HepG2 (cell line): ENCODE measurements around the gene SPAG9. TPM values are rescaled to one million over a fixed set of nuclear protein-coding genes. Genes with fewer than 3 reads are reported as not detected.
A peak's percentile ranks its signal among the peaks of the same experiment; 100 is the strongest.

ENCODE experiments used
- BRD4 ChIP-seq: sonication (generic); formaldehyde crosslinking; IDR thresholded peaks from 2 replicates; pipeline ENCODE4 v1.4.0; 2020; ENCODE audit warnings: missing genetic modification reagents
- CEBPG ChIP-seq: IDR thresholded peaks from 2 replicates; pipeline ENCODE4 v1.6.1; 2016
- CENPT ChIP-seq: sonication (generic); formaldehyde crosslinking; IDR thresholded peaks from 2 replicates; pipeline ENCODE4 v1.8.0; 2022; ENCODE audit warnings: low read depth, mild to moderate bottlenecking, moderate library complexity, missing genetic modification reagents
- ERF ChIP-seq: IDR thresholded peaks from 2 replicates; pipeline ENCODE4 v1.6.1; 2018; ENCODE audit warnings: missing biosample characterization, missing genetic modification reagents
- ETV5 ChIP-seq: IDR thresholded peaks from 2 replicates; pipeline ENCODE4 v1.6.1; 2018; ENCODE audit warnings: missing biosample characterization, missing genetic modification reagents, inconsistent platforms, borderline replicate concordance
- FOXA1 ChIP-seq, 2 experiments: fragments of 450-650 bp in 1 of 2; sonication (generic) in 1 of 2; formaldehyde crosslinking in 1 of 2; IDR thresholded peaks; 2 replicates each; pipeline versions ENCODE4 v1.4.0 to v1.6.1; 2016 to 2020; ENCODE audit warnings: missing genetic modification reagents in 1 of 2
- GFI1 ChIP-seq: sonication (generic); formaldehyde crosslinking; IDR thresholded peaks from 2 replicates; pipeline ENCODE4 v1.5.0; 2020; ENCODE audit warnings: missing genetic modification reagents, mild to moderate bottlenecking, borderline replicate concordance
- KLF15 ChIP-seq: sonication (generic); formaldehyde crosslinking; IDR thresholded peaks from 2 replicates; pipeline ENCODE4 v1.8.1; 2023; ENCODE audit warnings: borderline replicate concordance, mild to moderate bottlenecking, inconsistent platforms, missing genetic modification reagents, mixed read lengths
- PPARG ChIP-seq: conservative IDR thresholded peaks from 2 replicates; pipeline ENCODE4 v1.6.1; 2016; ENCODE audit warnings: missing biosample characterization, missing genetic modification reagents
- SAP130 ChIP-seq: IDR thresholded peaks from 2 replicates; pipeline ENCODE4 v1.6.1; 2016; ENCODE audit warnings: low read depth
- ZBTB21 ChIP-seq: sonication (generic); formaldehyde crosslinking; IDR thresholded peaks from 2 replicates; pipeline ENCODE4 v1.4.0; 2020; ENCODE audit warnings: missing genetic modification reagents
- ZFP41 ChIP-seq: sonication (generic); formaldehyde crosslinking; IDR thresholded peaks from 2 replicates; pipeline ENCODE4 v1.4.0; 2020; ENCODE audit warnings: mild to moderate bottlenecking, missing genetic modification reagents, borderline replicate concordance
- ZNF20 ChIP-seq: sonication (generic); formaldehyde crosslinking; IDR thresholded peaks from 2 replicates; pipeline ENCODE4 v1.4.0; 2020; ENCODE audit warnings: mild to moderate bottlenecking, moderate library complexity, missing genetic modification reagents
- ZNF33A ChIP-seq: sonication (generic); formaldehyde crosslinking; IDR thresholded peaks from 2 replicates; pipeline ENCODE4 v1.5.1; 2020; ENCODE audit warnings: missing genetic modification reagents, mild to moderate bottlenecking, moderate library complexity, borderline replicate concordance
- ZNF34 ChIP-seq: sonication (generic); formaldehyde crosslinking; IDR thresholded peaks from 2 replicates; pipeline ENCODE4 v1.4.0; 2020; ENCODE audit warnings: mild to moderate bottlenecking, missing genetic modification reagents, borderline replicate concordance
- ZNF354B ChIP-seq: sonication (generic); formaldehyde crosslinking; IDR thresholded peaks from 2 replicates; pipeline ENCODE4 v1.8.0; 2022; ENCODE audit warnings: mild to moderate bottlenecking, missing genetic modification reagents
- ZNF839 ChIP-seq: sonication (generic); formaldehyde crosslinking; IDR thresholded peaks from 2 replicates; pipeline ENCODE4 v1.4.0; 2020; ENCODE audit warnings: missing genetic modification reagents, mild to moderate bottlenecking, borderline replicate concordance
- polyA plus RNA-seq, 8 experiments: library from polyadenylated mRNA; depleted of rRNA in 3 of 8; stranded (reverse) in 7 of 8; unstranded in 1 of 8; fragments of >200 nt; fragmentation: Illumina TruSeq in 4 of 8; extraction: Trizol in 4 of 8; gene quantifications; 2 replicates each; pipeline versions ENCODE4 v1.2.1 to v1.2.3, GENCODE V29; 2011 to 2016; ENCODE audit warnings: low read depth in 4 of 8, missing spikeins in 1 of 8, mixed read lengths in 1 of 8; ENCODE audit not compliant: insufficient read depth in 1 of 8
- total RNA-seq, 5 experiments: library from RNA; depleted of rRNA; stranded (reverse); fragments of >200 nt; fragmentation: Illumina TruSeq; extraction: Trizol; gene quantifications; 2 replicates each; pipeline ENCODE4 v1.2.3, GENCODE V29; 2016; ENCODE audit warnings: low read depth in 1 of 5
- TF ChIP-seq, protein P1 (sequence below): IDR thresholded peaks from 2 replicates; pipeline ENCODE4 v1.4.0; 2020; ENCODE audit warnings: mild to moderate bottlenecking, missing genetic modification reagents
- TF ChIP-seq, protein P2 (sequence below): sonication (generic); formaldehyde crosslinking; IDR thresholded peaks from 2 replicates; pipeline ENCODE4 v1.9.0; 2021; ENCODE audit warnings: mild to moderate bottlenecking, missing genetic modification reagents
- TF ChIP-seq, protein P3 (sequence below): fragments of 450-650 bp; IDR thresholded peaks from 2 replicates; pipeline ENCODE4 v1.6.1; 2017

Gene SPAG9
- total and polyA plus RNA-seq, 2 of the 13 experiments (the other 11 are each of a cell fraction or from before 2014, with no cell fraction given): 43.2 to 78.6 TPM

DNA sequence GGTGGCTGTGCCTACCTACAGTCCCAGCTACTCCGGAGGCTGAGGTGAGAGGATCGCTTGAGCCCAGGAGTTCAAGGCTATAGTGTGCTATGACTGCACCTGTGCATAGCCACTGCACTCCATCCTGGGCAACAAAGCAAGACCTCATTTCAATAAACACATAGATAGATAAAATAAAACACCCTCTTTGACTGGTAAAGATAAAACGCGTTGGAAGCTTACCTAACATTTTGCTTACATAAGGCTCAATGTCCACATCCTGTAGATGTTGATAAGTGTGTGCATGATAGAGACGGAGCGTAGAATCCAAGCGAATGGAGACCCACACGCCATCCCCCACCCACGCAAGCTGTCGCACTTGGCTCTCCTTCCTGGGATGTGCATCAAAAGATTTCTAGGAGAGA lies 141.1 kb downstream of the SPAG9 start (continued):
- TF ChIP-seq KLF15 (CRISPR knock-in tag) (no peak), CENPT (CRISPR knock-in tag) (no peak), SAP130 (peak; percentile 84), ZFP41 (no peak), ZNF33A (CRISPR knock-in tag) (no peak), BRD4 (CRISPR knock-in tag) (peak; percentile 62; the same call in 1 of the 2 replicates), ZBTB21 (CRISPR knock-in tag) (no peak), PPARG (peak; percentile 83), CEBPG (CRISPR knock-in tag) (peak; percentile 86), ERF (CRISPR knock-in tag) (peak; percentile 89), GFI1 (peak; percentile 72), ZNF354B (no peak), ZNF34 (CRISPR knock-in tag) (0 out of 2 replicates have a peak, but pooled peaks have one; percentile 21), ETV5 (CRISPR knock-in tag) (peak; percentile 94), ZNF839 (CRISPR knock-in tag) (no peak), FOXA1 (IDR thresholded peaks at IDR 0.05) (no peak), FOXA1 (CRISPR knock-in tag; IDR thresholded peaks at IDR 0.05) (peak; percentile 91), ZNF20 (CRISPR knock-in tag) (no peak)
- TF ChIP-seq, protein P1, sequence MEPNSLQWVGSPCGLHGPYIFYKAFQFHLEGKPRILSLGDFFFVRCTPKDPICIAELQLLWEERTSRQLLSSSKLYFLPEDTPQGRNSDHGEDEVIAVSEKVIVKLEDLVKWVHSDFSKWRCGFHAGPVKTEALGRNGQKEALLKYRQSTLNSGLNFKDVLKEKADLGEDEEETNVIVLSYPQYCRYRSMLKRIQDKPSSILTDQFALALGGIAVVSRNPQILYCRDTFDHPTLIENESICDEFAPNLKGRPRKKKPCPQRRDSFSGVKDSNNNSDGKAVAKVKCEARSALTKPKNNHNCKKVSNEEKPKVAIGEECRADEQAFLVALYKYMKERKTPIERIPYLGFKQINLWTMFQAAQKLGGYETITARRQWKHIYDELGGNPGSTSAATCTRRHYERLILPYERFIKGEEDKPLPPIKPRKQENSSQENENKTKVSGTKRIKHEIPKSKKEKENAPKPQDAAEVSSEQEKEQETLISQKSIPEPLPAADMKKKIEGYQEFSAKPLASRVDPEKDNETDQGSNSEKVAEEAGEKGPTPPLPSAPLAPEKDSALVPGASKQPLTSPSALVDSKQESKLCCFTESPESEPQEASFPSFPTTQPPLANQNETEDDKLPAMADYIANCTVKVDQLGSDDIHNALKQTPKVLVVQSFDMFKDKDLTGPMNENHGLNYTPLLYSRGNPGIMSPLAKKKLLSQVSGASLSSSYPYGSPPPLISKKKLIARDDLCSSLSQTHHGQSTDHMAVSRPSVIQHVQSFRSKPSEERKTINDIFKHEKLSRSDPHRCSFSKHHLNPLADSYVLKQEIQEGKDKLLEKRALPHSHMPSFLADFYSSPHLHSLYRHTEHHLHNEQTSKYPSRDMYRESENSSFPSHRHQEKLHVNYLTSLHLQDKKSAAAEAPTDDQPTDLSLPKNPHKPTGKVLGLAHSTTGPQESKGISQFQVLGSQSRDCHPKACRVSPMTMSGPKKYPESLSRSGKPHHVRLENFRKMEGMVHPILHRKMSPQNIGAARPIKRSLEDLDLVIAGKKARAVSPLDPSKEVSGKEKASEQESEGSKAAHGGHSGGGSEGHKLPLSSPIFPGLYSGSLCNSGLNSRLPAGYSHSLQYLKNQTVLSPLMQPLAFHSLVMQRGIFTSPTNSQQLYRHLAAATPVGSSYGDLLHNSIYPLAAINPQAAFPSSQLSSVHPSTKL (CRISPR knock-in tag): peak; percentile 87
- TF ChIP-seq, protein P2, sequence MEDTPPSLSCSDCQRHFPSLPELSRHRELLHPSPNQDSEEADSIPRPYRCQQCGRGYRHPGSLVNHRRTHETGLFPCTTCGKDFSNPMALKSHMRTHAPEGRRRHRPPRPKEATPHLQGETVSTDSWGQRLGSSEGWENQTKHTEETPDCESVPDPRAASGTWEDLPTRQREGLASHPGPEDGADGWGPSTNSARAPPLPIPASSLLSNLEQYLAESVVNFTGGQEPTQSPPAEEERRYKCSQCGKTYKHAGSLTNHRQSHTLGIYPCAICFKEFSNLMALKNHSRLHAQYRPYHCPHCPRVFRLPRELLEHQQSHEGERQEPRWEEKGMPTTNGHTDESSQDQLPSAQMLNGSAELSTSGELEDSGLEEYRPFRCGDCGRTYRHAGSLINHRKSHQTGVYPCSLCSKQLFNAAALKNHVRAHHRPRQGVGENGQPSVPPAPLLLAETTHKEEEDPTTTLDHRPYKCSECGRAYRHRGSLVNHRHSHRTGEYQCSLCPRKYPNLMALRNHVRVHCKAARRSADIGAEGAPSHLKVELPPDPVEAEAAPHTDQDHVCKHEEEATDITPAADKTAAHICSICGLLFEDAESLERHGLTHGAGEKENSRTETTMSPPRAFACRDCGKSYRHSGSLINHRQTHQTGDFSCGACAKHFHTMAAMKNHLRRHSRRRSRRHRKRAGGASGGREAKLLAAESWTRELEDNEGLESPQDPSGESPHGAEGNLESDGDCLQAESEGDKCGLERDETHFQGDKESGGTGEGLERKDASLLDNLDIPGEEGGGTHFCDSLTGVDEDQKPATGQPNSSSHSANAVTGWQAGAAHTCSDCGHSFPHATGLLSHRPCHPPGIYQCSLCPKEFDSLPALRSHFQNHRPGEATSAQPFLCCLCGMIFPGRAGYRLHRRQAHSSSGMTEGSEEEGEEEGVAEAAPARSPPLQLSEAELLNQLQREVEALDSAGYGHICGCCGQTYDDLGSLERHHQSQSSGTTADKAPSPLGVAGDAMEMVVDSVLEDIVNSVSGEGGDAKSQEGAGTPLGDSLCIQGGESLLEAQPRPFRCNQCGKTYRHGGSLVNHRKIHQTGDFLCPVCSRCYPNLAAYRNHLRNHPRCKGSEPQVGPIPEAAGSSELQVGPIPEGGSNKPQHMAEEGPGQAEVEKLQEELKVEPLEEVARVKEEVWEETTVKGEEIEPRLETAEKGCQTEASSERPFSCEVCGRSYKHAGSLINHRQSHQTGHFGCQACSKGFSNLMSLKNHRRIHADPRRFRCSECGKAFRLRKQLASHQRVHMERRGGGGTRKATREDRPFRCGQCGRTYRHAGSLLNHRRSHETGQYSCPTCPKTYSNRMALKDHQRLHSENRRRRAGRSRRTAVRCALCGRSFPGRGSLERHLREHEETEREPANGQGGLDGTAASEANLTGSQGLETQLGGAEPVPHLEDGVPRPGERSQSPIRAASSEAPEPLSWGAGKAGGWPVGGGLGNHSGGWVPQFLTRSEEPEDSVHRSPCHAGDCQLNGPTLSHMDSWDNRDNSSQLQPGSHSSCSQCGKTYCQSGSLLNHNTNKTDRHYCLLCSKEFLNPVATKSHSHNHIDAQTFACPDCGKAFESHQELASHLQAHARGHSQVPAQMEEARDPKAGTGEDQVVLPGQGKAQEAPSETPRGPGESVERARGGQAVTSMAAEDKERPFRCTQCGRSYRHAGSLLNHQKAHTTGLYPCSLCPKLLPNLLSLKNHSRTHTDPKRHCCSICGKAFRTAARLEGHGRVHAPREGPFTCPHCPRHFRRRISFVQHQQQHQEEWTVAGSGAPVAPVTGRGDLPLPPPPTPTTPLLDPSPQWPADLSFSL (CRISPR knock-in tag): no peak; the same call in 1 of the 2 replicates
- TF ChIP-seq, protein P3, sequence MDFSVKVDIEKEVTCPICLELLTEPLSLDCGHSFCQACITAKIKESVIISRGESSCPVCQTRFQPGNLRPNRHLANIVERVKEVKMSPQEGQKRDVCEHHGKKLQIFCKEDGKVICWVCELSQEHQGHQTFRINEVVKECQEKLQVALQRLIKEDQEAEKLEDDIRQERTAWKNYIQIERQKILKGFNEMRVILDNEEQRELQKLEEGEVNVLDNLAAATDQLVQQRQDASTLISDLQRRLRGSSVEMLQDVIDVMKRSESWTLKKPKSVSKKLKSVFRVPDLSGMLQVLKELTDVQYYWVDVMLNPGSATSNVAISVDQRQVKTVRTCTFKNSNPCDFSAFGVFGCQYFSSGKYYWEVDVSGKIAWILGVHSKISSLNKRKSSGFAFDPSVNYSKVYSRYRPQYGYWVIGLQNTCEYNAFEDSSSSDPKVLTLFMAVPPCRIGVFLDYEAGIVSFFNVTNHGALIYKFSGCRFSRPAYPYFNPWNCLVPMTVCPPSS: no peak
